ENCODE results near the gene B4GALT3.

- TF ChIP-seq YY1 (IDR thresholded peaks at IDR 0.05; ENCODE audit: insufficient read depth, insufficient read length): no peak
- no peak for TF ChIP-seq SUZ12 (IDR thresholded peaks at IDR 0.05; ENCODE audit: extremely low read depth, insufficient read depth, insufficient read length)
Observed at GRCh38 chr1:161168906-161169305, 8.4 kb downstream of the B4GALT3 start.

Data from NT2/D1 (cell line).